OCI-M2 (cell line): ENCODE results near the gene HPSE2.
"Not testable (repeated sequence)": the region's sequence is repeated elsewhere in the genome, so short reads cannot be mapped to it uniquely, and the experiment has no call there.

ENCODE experiments used
- DNase-seq: peaks from one replicate; lab custom pipeline; 2025; ENCODE audit not compliant: unreplicated experiment; lab: John Stamatoyannopoulos, UW

The HPSE2 gene

DNA sequence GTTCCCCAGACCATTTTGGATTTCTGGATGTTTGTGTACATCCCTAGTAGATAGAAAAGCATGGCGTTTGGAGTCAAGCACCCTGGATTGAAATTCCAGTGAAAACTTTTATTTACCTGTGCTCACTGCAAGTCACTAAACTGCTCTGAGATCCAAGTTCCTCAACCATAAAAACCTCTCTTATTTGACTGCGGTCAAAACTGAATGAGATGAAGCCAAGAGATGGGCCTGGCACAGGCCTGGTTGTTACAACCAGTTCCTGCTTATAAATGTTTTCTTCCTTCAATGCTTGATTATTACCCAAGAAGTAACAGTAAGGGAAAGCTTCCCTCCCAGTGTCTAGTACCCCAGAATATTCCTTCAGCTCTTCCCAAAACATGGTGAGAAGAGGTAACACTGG lies 718.0 kb downstream of the HPSE2 start:
- no peak for DNase-seq

DNA sequence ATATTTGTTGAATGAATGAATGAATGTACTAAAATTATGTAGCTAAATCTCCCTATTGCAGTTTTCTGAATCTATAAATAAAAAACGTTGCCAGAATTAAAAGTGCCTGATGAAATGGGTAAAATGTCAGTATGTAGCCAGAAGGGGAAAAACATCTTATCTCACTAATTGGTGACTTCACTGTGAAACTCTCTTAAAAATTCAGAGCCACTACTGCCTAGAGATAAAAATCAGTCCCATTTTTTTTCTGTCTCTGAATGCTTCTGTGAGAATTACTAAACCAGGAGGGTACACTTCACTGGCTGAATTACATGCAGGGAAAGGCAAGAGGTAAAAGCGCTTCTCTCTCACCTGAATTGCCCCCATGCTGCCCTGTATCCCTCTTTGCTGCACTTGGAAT lies 719.3 kb downstream of the HPSE2 start:
- DNase-seq: no peak

DNA sequence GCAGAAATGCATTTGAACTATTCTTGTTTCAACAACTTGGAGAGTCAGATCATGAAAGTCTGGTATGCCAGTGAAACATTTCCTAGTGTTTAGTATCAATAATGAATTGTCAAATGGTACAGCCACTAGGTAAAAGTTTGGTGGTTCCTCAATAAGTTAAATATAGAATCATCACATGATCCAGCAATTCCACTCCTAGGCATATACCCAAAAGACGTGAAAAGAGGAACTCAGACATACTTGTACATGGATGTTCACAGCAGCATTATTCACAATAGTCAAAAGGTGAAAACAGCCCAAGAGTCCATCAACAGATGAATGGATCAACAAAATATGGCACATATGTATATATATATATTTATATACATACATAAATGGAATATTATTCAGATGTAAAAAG lies 721.9 kb downstream of the HPSE2 start:
- DNase-seq: no peak

DNA sequence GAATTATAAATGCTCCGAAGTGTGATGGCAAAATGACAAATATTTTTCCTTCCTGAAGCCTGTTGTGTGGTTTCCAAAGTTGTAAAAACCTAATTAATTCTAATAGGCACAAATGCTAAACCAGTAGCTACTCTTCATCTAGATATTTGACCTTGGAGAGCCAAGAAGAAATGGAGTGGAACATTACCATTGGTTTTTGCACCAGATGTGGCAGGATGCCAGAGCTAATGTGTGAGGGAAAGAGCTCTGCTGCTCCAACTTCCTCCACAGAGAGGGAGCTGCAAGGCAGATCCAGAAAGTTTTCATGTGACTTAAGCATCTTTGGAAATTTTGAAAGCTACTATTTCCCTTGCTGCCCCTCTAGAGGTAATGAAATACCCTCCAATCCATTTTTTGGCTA lies 723.8 kb downstream of the HPSE2 start:
- no peak for DNase-seq

DNA sequence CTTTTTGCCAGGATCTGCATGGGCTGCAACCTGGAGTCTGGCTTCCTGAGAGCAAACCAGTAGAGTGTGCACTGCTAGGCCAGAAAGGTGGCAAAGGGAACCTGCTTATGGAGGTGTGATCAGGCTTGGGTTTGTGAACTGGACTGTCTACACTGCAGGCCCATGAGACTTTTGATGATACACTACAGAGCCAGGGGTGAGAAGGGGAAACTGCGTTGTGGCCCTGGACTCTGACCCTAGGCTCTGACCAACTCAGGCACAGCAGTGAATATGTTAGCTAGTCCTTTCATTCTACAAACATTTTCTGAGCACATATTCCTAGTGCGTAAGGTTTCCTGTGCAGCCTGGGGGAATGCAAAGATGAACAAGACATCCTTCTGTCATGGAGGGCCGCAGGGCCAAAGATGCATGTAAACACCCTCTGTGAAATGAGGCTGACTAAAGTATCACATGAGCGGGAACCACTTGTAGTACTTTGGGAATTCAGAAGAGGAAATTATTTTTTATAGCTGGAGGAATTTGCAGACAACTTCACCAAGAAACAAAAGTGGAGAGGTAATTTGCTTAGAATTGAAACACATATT lies 725.1 kb downstream of the HPSE2 start:
- no peak for DNase-seq

DNA sequence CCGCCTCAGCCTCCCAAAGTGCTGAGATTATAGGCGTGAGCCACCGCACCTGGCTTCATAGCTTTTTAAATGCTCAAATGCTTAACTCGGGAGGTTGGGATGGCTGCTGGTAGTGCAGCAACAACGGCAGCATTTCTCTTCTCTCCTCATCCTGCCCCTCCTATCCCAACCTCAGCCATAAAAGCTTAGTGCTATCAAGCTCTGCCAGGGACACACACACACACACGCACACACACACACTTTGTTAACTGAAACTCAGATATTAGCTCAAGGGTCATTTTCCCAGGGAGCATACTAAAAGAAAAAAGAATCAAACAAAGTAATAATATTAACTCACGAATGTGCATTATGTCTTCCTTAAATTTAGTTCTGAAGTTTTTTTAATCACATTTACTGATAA lies 725.9 kb downstream of the HPSE2 start:
- DNase-seq: no peak

DNA sequence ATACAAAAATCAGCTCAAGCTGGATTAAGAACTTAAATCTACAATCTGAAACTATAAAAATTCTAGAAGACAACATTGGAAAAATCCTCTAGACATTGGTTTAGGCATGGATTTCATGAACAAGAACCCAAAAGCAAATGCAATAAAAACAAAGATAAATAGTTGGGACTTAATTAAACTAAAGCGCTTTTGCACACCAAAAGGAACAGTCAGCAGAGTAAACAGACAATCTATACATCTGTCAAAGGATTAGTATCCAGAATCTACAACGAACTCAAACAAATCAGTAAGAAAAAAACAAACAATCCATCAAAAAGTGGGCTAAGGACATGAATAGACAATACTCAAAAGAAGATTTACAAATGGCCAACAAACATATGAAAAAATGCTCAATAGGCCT lies 733.1 kb downstream of the HPSE2 start:
- DNase-seq: not testable (repeated sequence)

DNA sequence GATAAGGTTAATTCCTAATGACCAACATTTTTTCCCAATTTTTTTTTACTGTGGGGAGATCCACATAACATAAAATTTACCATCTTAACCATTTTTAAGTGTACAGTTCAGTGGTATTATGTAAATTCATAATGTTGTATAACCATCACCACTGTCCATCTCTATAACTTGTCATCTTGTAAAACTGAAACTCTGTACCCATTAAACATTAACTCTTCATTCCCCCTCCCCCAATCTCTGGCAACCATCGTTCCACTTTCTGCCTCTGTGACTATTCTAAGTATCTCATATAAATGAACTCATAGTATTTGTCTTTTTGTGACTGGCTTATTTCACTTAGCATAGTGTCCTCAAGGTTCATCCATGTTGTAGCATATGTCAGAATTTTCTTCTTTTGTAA lies 742.9 kb downstream of the HPSE2 start:
- DNase-seq: no peak

DNA sequence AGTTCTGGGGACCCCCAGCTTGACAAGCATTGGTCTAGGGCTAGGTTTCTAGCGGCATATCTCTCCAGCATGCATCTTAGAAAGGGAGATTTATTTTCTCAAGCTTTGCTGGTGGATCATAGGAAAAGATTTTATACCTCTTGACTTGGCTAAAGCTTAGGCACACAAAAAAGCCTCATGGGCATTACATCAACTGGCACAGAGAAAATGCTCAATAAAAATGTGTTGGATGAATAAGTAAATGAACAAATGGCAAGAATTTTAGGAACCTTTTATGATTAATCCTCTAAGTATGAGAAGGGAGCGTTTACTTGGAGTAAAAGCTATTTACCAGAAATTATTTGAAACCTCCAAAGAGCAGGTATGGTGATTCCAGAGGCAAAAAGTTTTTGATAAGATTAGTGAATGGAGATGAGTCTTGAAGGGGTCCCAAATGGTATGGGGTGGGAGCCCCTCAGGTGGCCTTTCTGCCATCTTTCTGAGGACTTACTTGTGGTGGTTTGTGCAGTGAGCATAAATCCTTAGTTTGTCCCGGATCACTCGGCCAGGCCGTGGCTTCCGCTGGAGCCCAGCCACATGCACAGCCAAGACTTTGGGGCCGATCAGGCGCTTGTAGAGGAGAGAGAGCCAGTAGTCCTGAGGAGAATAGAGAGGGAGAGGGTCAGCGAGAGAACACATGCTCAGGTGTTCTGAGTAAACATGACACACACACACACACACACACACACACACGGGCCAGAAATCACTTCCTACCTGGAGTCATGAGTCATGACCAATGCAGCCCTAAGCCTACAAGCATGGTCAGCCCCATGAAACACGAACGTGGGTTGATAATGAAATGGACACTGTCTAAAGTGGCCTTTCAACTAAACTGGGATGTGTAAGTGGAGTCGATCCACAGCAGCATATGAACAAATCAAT lies 745.8 kb downstream of the HPSE2 start:
- no peak for DNase-seq

DNA sequence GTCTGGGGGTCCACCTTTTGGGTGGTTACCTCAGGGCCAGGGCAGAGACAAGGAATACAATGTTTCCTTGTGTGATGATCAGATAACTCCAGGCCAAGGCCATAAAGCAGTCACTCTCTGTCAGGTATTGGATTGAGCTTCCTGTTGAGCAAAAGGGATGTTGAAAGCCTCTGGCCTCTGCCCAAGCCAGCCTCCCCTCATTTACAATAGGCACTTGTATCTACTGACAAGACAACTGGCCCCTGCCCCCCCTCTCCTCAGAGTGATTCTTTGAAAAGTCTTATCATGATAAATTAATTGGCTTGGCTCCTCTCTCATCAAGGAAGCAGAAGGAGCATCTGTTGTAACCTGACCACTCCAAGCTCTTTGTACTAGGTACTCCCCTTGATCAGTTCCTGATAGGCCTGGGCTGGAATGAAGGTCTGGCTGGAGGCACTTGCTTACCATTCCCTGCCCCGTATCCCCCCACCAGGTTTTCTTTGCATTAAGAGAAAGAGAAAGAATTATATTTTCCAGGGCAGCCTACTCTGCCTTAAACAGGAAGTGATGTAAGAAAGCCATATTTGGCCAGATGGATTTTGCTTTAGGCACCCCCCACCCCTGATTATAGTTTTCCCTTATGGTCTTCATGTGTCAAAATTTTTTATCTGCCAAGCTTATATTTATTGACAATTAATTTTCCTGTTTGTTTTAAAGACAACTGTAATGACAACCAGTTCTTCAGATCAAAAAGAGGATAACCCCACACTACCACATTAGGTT lies 746.8 kb downstream of the HPSE2 start:
- no peak for DNase-seq

DNA sequence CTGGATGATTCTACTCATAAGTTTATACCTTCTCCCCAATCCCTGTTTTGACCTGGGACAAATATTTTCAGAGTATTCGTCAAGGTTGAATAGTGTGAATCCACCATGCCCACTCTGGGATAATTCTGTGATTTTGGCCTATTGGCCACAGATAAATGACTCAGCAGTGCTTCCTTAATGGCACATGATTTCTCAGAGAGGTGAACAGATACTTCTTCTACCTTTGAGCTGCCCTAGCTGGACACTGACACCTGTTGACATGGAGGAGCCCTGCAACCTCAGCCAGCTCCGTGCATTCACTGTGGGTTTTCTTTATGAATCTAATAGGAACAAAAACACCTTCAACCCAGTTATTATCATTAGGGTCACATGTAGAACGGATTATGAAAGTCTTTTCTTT lies 748.0 kb downstream of the HPSE2 start:
- no peak for DNase-seq

DNA sequence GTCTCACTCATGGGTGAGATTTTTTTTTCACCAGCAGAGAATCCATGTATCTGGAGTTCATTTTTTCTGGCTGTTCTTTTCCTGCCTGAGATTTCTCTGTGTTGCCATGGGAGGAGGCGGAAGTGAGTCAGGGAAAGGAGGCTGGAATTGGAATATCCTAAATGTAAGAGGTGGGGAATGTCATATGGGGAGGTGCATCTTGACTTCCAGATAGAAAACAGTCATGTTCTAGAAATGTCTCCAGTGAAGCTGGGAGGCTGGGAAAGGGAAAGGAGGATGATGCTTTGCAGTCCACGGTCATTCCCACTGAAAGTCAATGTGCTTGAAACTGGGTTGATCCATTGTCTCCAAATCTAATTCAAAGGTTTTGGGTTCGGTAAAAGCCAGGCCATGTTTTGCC lies 749.2 kb downstream of the HPSE2 start:
- no peak for DNase-seq

DNA sequence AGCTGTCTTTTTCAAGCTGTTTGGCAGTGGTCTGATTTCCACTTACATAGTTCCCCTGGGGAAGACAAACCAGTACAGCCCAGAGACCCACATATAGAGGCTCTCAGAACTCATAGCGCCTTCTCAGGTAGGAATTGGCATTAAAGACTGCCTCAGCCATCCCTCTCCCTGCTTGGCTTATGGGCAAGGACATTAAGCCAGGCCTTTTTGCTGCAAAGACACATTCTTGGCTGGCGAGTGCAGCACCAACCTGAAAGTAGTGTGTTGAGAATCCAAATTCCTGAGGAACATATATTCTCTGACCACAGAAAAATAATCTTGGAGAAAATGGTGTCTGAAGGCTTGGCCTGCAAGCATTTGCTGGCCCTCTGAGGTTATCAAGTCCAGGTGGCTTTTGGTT lies 749.7 kb downstream of the HPSE2 start:
- no peak for DNase-seq

DNA sequence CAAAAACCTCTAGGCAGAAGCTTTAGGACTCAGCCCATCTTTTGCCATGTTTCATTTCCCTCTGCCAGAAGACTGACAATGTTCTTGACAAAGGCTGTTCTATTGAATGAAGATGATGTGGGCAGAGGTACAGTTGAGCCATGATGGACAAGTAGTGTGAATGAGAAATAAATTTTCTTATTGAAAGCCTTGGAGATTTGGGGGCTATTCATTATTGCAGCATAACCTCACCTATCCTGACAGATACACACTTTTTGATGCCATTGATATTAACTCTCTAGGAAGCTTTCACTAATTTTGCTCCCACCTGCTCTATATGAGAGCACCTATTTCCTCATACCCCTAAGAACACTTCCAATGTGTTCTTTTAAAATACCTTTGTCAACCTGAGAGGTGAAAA lies 752.0 kb downstream of the HPSE2 start:
- no peak for DNase-seq

DNA sequence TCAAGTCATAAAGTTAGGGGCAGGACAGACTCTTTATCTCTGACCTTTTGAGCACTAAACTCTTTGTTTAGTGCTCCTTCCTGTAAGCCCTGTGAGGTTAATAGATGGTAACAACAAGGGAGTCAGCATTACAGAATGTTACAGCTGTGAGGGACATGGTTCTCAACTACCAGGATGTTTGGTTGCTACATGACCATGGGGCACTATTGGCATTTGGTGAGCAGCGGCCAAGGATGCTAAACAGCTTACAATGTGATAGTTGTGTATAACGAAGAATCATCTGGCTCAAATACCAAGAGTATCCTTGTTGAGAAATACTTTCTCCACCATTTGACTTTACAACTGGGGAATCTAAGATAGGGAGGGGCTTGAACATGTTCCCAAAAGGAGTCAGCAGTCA lies 753.6 kb downstream of the HPSE2 start:
- DNase-seq: no peak

DNA sequence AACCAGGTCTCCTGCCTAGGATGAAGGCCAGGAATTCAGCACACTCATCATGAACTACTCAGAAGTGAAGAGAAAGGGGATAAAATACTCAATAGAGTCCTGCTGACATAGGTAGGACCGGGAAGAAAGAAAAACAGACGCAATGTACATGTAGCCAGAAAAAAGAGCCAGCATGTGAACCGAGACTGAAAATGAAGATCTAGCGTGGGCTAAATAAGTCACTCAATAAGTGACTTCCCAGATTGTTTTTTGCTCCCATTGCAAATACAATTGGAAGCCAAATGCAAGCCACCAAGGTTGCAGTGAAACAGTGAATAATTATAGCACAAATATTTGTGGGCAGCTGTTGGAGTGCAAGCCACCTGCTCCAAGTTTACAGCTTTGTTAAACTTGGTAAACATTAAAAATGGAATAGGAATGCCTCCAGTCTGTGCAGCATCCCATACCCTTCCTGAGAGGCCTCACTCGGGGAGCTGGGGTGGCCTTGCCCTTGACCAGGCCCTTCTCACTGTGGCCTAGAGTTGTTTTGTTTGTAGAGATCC lies 754.2 kb downstream of the HPSE2 start:
- DNase-seq: no peak

DNA sequence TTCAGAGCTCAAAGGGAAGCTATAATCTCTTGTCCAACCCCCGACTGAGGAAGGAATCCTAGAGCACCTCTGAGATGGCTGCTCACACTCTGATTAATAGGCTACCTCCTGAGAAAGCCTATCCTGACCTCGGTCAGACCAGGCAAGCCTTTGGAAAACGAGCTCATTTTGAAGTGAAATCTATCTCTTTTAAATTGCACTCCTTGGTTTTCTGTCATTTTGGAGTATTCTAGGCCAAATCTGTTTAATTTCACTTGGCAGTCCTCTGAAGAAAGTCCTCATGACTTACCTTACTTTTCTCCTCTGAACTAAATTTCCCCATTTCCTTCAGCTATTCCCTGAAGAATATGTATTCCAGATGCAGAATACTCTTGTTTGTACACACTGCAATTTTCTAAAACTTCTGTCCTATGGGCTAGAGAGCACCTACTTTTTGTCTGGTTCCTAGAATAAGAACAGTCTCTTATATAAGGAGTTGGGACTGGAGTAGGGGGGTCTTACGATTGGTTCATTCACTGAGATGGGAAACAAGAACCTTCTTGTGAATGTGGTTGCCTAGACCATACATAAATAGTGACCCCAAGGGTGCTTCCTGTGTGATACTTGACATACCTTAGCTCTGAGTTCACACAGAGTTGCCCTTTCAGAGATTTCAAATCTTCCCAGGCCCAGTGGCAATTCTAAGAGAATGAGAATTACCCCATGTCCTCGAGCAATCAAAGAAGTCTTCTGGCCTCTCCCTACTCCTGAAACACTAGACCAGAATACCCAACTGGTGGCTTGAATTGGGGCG lies 757.0 kb downstream of the HPSE2 start:
- no peak for DNase-seq

DNA sequence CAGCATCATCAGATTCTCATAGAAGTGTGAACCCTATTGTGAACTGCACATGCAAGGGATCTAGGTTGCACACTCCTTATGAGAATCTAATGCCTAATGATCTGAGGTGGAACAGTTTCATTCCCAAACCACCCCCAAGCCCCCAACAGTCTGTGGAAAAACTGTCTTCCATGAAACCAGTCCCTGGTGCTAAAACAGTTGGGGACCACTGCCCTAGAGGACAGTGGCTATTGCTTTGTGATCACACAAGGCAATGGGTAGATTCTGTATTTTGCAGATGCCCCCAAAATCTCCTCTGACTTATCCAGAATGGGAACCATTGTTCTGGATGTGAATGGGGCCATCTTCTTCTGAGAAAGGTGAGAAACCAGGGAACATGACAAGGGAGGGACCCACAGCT lies 757.8 kb downstream of the HPSE2 start:
- no peak for DNase-seq

DNA sequence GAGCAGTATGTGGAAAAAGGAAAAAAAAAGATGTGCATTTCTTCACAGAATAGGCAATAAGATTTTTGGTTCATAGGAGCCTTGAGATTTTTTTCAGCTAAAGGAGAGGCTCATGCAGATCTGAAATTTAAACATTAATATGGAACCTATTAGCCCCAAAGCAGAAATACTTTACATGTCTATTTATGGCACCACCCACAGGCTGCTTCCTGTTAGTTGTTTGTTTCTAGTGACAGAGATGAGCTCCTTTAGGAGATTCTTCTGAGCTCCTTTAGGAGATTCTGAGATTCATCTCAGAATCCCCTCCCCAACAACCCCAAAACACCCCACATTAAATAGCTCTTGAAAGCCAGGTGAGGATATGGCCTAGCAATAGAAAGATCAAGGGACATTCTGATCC lies 761.0 kb downstream of the HPSE2 start:
- DNase-seq: no peak

DNA sequence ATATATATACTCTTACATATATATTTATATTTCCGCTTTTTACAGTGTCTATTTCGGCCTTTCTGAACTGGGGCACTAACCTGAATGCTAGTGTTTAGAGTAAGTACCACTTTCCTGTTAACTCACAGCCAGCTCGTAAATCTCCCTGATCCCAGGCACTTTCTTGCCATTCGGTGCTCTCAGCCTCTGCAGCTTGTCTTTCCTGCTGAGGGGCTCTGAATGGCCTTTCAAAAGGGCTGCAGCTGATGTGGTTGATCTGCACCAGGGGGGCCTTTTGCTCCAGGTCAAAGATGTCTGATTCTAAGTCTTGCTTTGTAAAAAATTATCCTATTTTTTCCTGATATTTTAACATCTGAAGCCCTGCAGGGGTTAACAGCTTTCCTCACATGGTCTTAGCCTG lies 763.5 kb downstream of the HPSE2 start:
- DNase-seq: no peak

DNA sequence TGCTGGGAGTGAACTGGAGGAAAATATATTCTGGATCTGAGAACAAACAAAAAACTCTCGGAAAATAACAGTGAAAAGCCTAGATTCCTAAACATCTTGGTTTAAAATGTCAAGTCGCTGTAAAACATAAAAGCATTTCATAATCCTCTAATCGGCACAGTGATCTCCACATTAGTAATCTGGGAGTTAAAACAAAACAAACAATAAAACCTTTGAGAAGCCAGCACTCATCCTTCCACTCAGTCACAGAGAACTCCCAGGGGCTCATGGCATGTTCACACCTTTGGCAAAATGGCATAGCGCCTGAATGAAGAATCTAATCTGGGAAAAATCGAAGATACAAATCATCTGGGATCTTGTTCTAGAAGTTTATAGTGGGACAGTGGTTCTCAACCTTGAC lies 764.8 kb downstream of the HPSE2 start:
- no peak for DNase-seq
